D721Med (cell line): ENCODE results near the gene HIRIP3.
"Not testable (repeated sequence)": the region's sequence is repeated elsewhere in the genome, so short reads cannot be mapped to it uniquely, and the experiment has no call there.

ENCODE experiments used
- DNase-seq: peaks from one replicate; pipeline ENCODE4 v3.0.0; 2011; ENCODE audit warnings: low spot score; ENCODE audit not compliant: insufficient read length
- FAIRE-seq: peaks from 2 replicates; lab custom pipeline; 2011; peaks lifted over from hg19 to GRCh38; lab: Jason Lieb, UNC
- TF ChIP-seq, protein P1 (sequence below): IDR thresholded peaks from 2 replicates; pipeline ENCODE4 v1.5.1; 2012; ENCODE audit warnings: mild to moderate bottlenecking, control low read depth; ENCODE audit not compliant: insufficient read depth; ENCODE audit errors: missing control alignments

HIRIP3 gene

GRCh38 chr16:30016555-30017276 lies 21.3 kb upstream of the HIRIP3 start:
- TF ChIP-seq, protein P1, sequence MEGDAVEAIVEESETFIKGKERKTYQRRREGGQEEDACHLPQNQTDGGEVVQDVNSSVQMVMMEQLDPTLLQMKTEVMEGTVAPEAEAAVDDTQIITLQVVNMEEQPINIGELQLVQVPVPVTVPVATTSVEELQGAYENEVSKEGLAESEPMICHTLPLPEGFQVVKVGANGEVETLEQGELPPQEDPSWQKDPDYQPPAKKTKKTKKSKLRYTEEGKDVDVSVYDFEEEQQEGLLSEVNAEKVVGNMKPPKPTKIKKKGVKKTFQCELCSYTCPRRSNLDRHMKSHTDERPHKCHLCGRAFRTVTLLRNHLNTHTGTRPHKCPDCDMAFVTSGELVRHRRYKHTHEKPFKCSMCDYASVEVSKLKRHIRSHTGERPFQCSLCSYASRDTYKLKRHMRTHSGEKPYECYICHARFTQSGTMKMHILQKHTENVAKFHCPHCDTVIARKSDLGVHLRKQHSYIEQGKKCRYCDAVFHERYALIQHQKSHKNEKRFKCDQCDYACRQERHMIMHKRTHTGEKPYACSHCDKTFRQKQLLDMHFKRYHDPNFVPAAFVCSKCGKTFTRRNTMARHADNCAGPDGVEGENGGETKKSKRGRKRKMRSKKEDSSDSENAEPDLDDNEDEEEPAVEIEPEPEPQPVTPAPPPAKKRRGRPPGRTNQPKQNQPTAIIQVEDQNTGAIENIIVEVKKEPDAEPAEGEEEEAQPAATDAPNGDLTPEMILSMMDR, result no peak
- no peak for DNase-seq
- FAIRE-seq, result no peak

GRCh38 chr16:30015450-30015849 lies 20.0 kb upstream of the HIRIP3 start:
- not testable (repeated sequence) for DNase-seq, FAIRE-seq

GRCh38 chr16:30012598-30012997 lies 17.2 kb upstream of the HIRIP3 start:
- DNase-seq, FAIRE-seq: not testable (repeated sequence)

GRCh38 chr16:30011714-30012504 lies 16.5 kb upstream of the HIRIP3 start:
- no peak for FAIRE-seq
- TF ChIP-seq, protein P1, result no peak
- DNase-seq, result no peak

- FAIRE-seq (no peak), DNase-seq (no peak)
- TF ChIP-seq, protein P1, result no peak
Observed at GRCh38 chr16:30010844-30011713, 15.7 kb upstream of the HIRIP3 start, which contains the start of gene DOC2A. TSS of gene DOC2A (minus strand) at chr16:30011027. CDS start at chr16:30010222, 805 bp downstream.

DNA sequence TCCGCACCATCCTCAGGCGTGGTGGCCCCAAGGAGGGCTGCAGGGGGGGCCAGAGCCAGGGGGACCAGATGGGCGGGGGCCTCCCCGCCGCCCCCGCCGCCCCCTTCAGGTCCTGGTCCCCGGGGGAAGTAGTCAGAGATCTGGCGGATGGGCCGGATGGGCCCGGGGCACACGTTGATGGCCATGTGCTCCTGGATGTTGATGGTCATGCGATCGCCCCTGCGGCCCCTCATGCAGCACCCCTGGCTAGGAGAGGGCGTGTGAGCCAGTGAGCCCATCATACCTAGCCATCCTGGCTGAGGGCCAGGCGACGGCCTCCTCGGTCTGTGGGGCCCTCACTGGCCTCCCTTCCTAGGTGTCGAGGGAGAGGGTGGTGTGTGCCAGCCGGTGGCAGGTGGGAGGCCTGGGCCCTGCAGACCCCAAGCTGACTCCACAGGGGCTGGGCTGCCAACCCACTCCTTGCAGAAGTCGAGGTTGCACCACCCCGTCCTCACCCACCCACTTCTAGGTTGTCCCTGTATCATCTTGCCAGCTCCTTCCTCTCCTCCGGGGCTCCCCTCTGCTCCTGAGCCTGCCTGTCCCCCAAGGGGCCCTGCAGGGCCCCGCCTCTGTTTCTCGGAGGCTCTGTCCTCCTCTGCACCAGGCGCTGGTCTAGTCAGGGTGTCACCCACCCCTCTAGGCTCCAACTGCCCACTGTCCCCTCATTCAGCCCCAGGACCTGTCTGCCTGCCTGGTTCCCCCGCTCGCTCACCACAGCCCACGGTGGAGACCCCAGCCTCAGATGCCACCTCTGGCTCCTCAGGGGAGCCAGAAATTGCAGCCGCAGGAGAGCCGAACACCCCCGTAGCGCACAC lies 14.8 kb upstream of the HIRIP3 start:
- TF ChIP-seq, protein P1, result no peak
- DNase-seq (no peak), FAIRE-seq (no peak)

DNA sequence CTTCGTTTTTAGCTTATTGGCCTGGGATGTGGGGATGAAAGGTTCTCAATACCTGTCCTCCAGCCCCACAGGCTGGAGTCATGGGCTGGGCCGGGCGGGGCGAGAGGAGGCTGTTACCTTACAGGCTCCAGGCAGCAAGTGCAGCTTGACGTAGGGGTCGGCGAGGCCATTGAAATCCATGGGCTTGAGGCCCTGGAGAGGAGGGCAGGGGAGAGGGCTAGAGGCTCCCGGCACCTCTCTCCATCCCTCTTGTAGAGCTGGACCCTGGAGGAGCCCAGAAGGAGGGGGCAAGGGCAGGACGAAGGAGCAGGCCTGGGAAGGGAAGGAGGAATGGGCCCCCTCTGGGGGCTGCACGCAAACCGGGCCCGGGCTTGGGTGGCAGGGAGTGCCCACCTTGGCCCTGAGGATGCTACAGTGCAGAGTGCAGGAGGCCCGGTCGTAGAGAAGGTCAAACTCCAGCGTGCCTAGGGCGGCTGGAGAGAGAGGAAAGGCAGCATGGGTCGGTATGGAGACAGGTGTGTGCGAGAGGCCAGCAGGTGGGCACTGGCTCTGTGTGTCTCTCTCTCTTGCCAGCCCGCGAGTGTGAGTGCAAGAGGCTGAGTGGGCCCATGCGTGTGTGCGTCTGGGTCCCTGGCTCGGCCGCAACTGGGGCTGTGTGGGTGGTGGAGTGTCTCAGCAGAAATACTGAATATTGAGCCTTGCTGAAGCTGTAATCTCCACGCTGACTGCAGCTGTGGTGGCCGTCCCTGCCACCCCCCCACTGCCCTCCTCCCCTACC lies 13.9 kb upstream of the HIRIP3 start:
- TF ChIP-seq, protein P1, result no peak
- FAIRE-seq, result no peak
- no peak for DNase-seq
